Skeletal muscle tissue (tissue), 4 donors: Measurements from ENCODE around the gene CMTM5. TPM values are rescaled to one million over a fixed set of nuclear protein-coding genes. Genes with fewer than 3 reads are reported as not detected.
"Not testable (repeated sequence)": the region's sequence is repeated elsewhere in the genome, so short reads cannot be mapped to it uniquely, and the experiment has no call there.

Experiments
- H3K27ac ChIP-seq: one replicate; pipeline ENCODE4 v1.7.0; 2013; ENCODE audit warnings: mild to moderate bottlenecking, low read depth, low read length, inconsistent platforms
- H3K27me3 ChIP-seq, 3 donors: one replicate each; pipeline ENCODE4 v1.7.0; 2013; ENCODE audit warnings: low read length in 3 of 3; ENCODE audit not compliant: control insufficient read depth in 3 of 3, insufficient read depth in 3 of 3
- H3K36me3 ChIP-seq, 3 donors: one replicate each; pipeline ENCODE4 v1.7.0; 2013; ENCODE audit warnings: low read length in 3 of 3; ENCODE audit not compliant: control insufficient read depth in 3 of 3, insufficient read depth in 3 of 3
- H3K4me1 ChIP-seq, 3 donors: one replicate each; pipeline ENCODE4 v1.7.0; 2013; ENCODE audit warnings: low read length in 3 of 3, mild to moderate bottlenecking in 3 of 3; ENCODE audit not compliant: control insufficient read depth in 3 of 3, insufficient read depth in 3 of 3
- H3K4me3 ChIP-seq, 3 donors: one replicate each; pipeline ENCODE4 v1.7.0; 2013; ENCODE audit warnings: low read length in 3 of 3
- H3K9ac ChIP-seq, 3 donors: one replicate each; pipeline ENCODE4 v1.7.0; 2013; ENCODE audit warnings: low read length in 3 of 3, mild to moderate bottlenecking in 3 of 3, moderate library complexity in 2 of 3, low read depth in 1 of 3
- H3K9me3 ChIP-seq, 3 donors: one replicate each; pipeline ENCODE4 v1.7.0; 2013; ENCODE audit warnings: low read length in 3 of 3; ENCODE audit not compliant: control insufficient read depth in 3 of 3
- total RNA-seq: library from RNA; depleted of rRNA; stranded (reverse); fragments of >200 nt; gene quantifications from one replicate; pipeline ENCODE4 v1.2.3, GENCODE V29; 2014
- donor health status: Osteomylitis.

The CMTM5 gene
- total RNA-seq, 1 donor from 2014 or later: 2.1 TPM

- not testable (repeated sequence) for H3K4me3 ChIP-seq, H3K27ac ChIP-seq, H3K27me3 ChIP-seq, H3K9ac ChIP-seq, H3K9me3 ChIP-seq
- H3K4me1 ChIP-seq: peaks cover 0 to 14% (median 0%) of the 10 kb centered on the region in 3 donors
- peaks cover 21 to 85% (median 69%) of the 10 kb centered on the region in 3 donors for H3K36me3 ChIP-seq
Measured at GRCh38 chr14:23417269-23417668, 40.4 kb downstream of the CMTM5 start.

DNA sequence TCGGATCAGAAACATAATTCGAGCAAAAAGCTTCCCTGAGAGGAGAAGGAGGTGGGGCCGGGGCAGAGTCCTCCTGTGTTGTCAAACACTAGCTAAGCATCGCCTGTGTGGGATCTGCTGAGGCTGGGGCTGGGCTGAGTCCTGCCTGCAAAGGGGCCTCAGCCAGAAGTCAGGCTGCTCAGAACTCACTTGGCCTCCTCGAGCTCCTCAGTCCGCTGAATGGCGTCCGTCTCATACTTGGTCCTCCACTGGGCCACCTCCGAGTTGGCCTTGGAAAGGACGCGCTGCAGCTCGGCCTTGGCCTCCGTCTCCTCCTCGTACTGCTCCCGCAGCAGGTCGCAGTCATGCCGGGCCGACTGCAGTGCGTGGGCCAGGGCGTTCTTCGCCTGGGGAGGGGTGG lies 41.2 kb downstream of the CMTM5 start:
- peaks cover 0 to 4% (median 0%) of the 10 kb centered on the region in 3 donors for H3K27me3 ChIP-seq
- H3K9ac ChIP-seq: peak overlapping the region in 1 of 3 donors; percentile 33
- H3K9me3 ChIP-seq: no peaks in the 10 kb centered on the region
- peaks cover 21 to 80% (median 74%) of the 10 kb centered on the region in 3 donors for H3K36me3 ChIP-seq
- H3K27ac ChIP-seq: no peak overlapping the region
- peak overlapping the region in 1 of 3 donors; percentile 52 for H3K4me3 ChIP-seq
- H3K4me1 ChIP-seq: peaks cover 0 to 14% (median 0%) of the 10 kb centered on the region in 3 donors

DNA sequence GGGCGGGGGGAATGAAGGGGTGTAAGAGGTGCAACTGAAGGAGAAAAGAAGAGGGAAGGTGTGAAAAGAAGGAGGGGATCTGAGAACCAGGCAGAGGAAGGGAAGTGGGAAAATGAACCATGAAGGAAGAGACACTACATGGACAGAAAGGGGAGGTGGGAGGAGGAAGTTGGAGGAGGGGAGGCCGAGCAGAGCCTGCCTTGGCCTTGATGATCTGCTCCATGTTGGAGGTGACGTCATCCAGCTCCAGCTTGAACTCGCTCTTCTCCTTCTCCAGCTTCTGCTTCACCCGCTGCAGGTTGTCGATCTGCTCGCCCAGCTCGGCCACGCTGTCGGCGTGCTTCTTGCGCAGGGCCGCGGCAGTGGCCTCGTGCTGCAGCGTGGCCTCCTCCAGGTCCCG lies 42.8 kb downstream of the CMTM5 start:
- H3K27me3 ChIP-seq, H3K9me3 ChIP-seq, H3K4me3 ChIP-seq, H3K27ac ChIP-seq: not testable (repeated sequence)
- peaks cover 0 to 23% (median 0%) of the 10 kb centered on the region in 3 donors for H3K4me1 ChIP-seq
- peak overlapping the region in 1 of 3 donors; percentile 57 for H3K9ac ChIP-seq
- peaks cover 26 to 84% (median 74%) of the 10 kb centered on the region in 3 donors for H3K36me3 ChIP-seq

DNA sequence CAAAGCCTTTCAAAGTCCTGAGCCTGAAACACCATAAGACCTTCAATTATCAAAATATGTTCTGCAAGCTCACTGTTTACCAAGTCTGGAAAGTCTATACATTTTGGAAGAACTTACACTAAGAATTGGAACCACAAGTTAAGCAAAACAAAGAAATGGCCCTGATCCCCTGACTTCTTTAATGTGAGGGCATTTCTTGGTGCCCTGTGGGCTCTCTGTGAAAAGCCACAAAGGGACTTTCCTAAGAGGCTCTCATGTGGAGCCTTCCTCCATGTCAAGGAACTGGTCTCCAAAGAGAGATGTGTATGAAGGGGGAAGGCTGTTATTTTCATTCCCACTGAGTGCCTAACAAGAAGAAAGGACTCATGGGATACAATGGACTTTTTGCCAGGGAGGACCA lies 44.7 kb downstream of the CMTM5 start:
- Histone ChIP-seq H3K36me3 (peaks cover 20 to 68% (median 67%) of the 10 kb centered on the region in 3 donors), H3K27me3 (peaks cover 0 to 4% (median 0%) of the 10 kb centered on the region in 3 donors), H3K27ac (no peak overlapping the region), H3K9me3 (no peaks in the 10 kb centered on the region), H3K4me3 (peak overlapping the region in 2 of 3 donors; percentile 3 to 24), H3K4me1 (peaks cover 0 to 19% (median 0%) of the 10 kb centered on the region in 3 donors), H3K9ac (peak overlapping the region in 1 of 3 donors; percentile 58)

GRCh38 chr14:23423657-23424056 lies 46.8 kb downstream of the CMTM5 start:
- Histone ChIP-seq H3K36me3 (peaks cover 21 to 67% (median 65%) of the 10 kb centered on the region in 3 donors), H3K9ac (peak overlapping the region in 2 of 3 donors; percentile 20 to 62), H3K9me3 (no peaks in the 10 kb centered on the region), H3K27me3 (peaks cover 0 to 1% (median 0%) of the 10 kb centered on the region in 3 donors), H3K4me1 (peaks cover 5 to 31% (median 11%) of the 10 kb centered on the region in 3 donors), H3K4me3 (peak overlapping the region in 1 of 3 donors; percentile 53), H3K27ac (no peak overlapping the region)

- H3K4me1 ChIP-seq: peaks cover 7 to 39% (median 19%) of the 10 kb centered on the region in 3 donors
- H3K36me3 ChIP-seq: peaks cover 14 to 67% (median 57%) of the 10 kb centered on the region in 3 donors
- peak overlapping the region in 1 of 3 donors; percentile 53 for H3K4me3 ChIP-seq
- H3K9ac ChIP-seq: peak overlapping the region in 1 of 3 donors; percentile 62
- H3K27ac ChIP-seq: no peak overlapping the region
- peaks cover 0 to 2% (median 0%) of the 10 kb centered on the region in 3 donors for H3K27me3 ChIP-seq
- H3K9me3 ChIP-seq: no peaks in the 10 kb centered on the region
Measured at GRCh38 chr14:23425169-23425568, 48.3 kb downstream of the CMTM5 start.

GRCh38 chr14:23425798-23426197 lies 49.0 kb downstream of the CMTM5 start:
- Histone ChIP-seq H3K4me3 (peak overlapping the region in 1 of 3 donors; percentile 53), H3K36me3 (peaks cover 17 to 69% (median 53%) of the 10 kb centered on the region in 3 donors)
- H3K9me3 ChIP-seq: not testable (repeated sequence)

DNA sequence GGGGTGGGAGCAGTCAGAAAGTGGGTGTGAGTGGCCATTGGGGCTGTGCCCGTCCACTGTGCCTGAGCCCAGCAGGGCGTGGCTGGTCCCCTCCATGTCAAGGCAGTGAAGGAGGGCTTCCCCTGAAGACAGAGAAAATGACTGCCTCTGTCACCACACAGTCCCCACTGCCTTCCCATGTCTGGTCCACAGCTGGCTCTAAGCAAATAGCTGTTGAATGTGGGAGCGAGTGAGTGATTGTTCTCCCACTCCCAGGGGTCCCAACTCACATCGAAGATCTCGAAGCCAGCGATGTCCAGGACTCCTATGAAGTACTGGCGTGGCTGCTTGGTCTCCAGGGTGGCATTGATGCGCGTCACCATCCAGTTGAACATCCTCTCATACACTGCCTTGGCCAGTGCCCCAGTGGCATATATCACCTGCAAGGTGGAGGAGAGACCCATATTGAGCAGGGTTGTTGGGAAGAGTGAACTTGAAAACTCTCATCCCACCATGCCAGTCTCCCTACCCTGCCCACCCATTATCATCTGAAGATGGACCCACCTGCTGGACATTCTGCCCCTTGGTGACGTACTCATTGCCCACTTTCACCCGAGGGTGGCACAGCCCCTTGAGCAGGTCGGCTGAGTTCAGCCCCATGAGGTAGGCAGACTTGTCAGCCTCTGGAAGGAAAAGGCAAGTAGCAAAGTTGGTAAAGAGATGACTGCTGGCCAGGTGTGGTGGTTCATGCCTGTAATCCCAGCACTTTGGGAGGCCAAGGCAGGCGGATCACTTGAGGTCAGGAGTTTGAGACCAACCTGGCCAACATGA lies 52.0 kb downstream of the CMTM5 start:
- no peaks in the 10 kb centered on the region for H3K9me3 ChIP-seq
- peaks cover 15 to 72% (median 62%) of the 10 kb centered on the region in 3 donors for H3K36me3 ChIP-seq
- no peak overlapping the region for H3K9ac ChIP-seq
- H3K27ac ChIP-seq: no peak overlapping the region
- H3K4me1 ChIP-seq: peaks cover 7 to 42% (median 35%) of the 10 kb centered on the region in 3 donors
- peak overlapping the region in 1 of 3 donors; percentile 39 for H3K4me3 ChIP-seq
- peaks cover 0 to 2% (median 0%) of the 10 kb centered on the region in 3 donors for H3K27me3 ChIP-seq

More at GRCh38 chr14:23425798-23426197, 49.0 kb downstream of the CMTM5 start:
- H3K4me1 ChIP-seq: peaks cover 7 to 45% (median 25%) of the 10 kb centered on the region in 3 donors
- H3K27me3 ChIP-seq, H3K9ac ChIP-seq, H3K27ac ChIP-seq: not testable (repeated sequence)
